ENCODE data around the gene POGLUT2. TPM values are rescaled to one million over a fixed set of nuclear protein-coding genes. Genes with fewer than 3 reads are reported as not detected.

POGLUT2 gene
- total RNA-seq, 1 donor from 2014 or later, result 16.8 TPM

DNA sequence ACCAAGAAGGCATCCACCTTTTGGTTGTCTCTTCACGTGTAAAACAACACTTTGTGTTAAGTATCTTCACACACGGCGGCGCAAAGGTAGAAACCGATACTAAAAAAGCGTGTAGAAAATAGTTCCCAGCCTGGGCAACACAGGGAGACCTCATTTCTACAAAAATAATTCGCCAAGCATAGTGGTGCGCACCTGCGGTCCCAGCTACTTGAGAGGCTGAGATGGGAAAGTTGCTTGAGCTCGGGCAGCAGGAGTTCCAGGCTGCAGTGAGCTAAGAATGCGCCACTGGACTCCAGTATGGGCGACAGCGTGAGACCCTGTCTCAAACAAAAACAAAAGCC, 46.5 kb upstream of the POGLUT2 start:
- H3K4me1 Mint-ChIP-seq (ENCODE audit: low read depth, unreplicated experiment), result peaks cover 10% of the 10 kb centered on the region
- H2AFZ ChIP-seq (ENCODE audit: low read depth, low read length), result peak overlapping the region; percentile 96
- H3K4me1 ChIP-seq (ENCODE audit: insufficient read depth, low read length), result peaks cover 3% of the 10 kb centered on the region
- no peaks in the 10 kb centered on the region for H3K27me3 ChIP-seq (ENCODE audit: insufficient read depth, low read length)
- H3K4me3 Mint-ChIP-seq (ENCODE audit: unreplicated experiment), result peak overlapping the region; percentile 95
- peak overlapping the region; percentile 92 for H3K9ac ChIP-seq (ENCODE audit: low read length)
- H4K20me1 ChIP-seq (ENCODE audit: insufficient read depth, low read length), result peaks cover 18% of the 10 kb centered on the region
- peak overlapping the region; percentile 97 for H3K27ac Mint-ChIP-seq (ENCODE audit: unreplicated experiment)
- peaks cover 42% of the 10 kb centered on the region for H3K79me2 ChIP-seq (ENCODE audit: insufficient read depth, low read length)
- FAIRE-seq (no peak), DNase-seq (ENCODE audit: low read depth) (no peak)
- peak overlapping the region; percentile 85 for H3K4me2 ChIP-seq (ENCODE audit: low read length)
- no peaks in the 10 kb centered on the region for H3K27me3 Mint-ChIP-seq (ENCODE audit: low read depth, unreplicated experiment)
- peaks cover 2% of the 10 kb centered on the region for H3K36me3 ChIP-seq (ENCODE audit: insufficient read depth, low read length)
- TF ChIP-seq, protein P1, sequence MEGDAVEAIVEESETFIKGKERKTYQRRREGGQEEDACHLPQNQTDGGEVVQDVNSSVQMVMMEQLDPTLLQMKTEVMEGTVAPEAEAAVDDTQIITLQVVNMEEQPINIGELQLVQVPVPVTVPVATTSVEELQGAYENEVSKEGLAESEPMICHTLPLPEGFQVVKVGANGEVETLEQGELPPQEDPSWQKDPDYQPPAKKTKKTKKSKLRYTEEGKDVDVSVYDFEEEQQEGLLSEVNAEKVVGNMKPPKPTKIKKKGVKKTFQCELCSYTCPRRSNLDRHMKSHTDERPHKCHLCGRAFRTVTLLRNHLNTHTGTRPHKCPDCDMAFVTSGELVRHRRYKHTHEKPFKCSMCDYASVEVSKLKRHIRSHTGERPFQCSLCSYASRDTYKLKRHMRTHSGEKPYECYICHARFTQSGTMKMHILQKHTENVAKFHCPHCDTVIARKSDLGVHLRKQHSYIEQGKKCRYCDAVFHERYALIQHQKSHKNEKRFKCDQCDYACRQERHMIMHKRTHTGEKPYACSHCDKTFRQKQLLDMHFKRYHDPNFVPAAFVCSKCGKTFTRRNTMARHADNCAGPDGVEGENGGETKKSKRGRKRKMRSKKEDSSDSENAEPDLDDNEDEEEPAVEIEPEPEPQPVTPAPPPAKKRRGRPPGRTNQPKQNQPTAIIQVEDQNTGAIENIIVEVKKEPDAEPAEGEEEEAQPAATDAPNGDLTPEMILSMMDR (IDR thresholded peaks at IDR 0.05; ENCODE audit: insufficient read depth, low read depth, low read length), result no peak
- H3K9me3 ChIP-seq (ENCODE audit: insufficient read depth, low read depth, low read length), result no peaks in the 10 kb centered on the region
- peak overlapping the region; percentile 97 for H3K4me3 ChIP-seq (ENCODE audit: insufficient read depth, low read depth, low read length)
- no peaks in the 10 kb centered on the region for H3K9me3 Mint-ChIP-seq (ENCODE audit: unreplicated experiment)
- H3K36me3 Mint-ChIP-seq (ENCODE audit: low read depth, unreplicated experiment), result no peaks in the 10 kb centered on the region
- H3K27ac ChIP-seq (ENCODE audit: low read depth, low read length), result peak overlapping the region; percentile 94

DNA sequence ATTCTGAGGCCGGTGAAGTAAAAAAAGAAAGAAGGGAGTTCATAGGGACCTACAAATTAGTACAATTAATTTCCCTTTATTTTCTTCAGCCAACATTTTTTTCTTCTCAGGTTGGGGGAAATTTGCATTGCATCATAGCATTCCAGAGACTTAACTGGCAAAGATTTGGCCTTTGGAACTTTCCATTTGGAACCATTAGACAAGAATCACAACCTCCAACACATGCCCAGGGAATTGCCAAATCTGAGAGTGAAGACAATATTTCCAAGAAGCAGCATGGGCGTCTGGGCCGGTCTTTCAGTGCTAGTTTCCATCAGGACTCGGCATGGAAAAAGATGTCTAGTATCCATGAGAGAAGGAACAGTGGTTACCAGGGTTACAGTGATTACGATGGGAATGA, 40.7 kb upstream of the POGLUT2 start:
- Histone ChIP-seq H4K20me1 (ENCODE audit: insufficient read depth, low read length) (no peaks in the 10 kb centered on the region), H3K4me1 (ENCODE audit: insufficient read depth, low read length) (no peaks in the 10 kb centered on the region), H3K9me3 (ENCODE audit: insufficient read depth, low read depth, low read length) (no peaks in the 10 kb centered on the region), H3K79me2 (ENCODE audit: insufficient read depth, low read length) (no peaks in the 10 kb centered on the region), H2AFZ (ENCODE audit: low read depth, low read length) (no peak overlapping the region), H3K4me3 (ENCODE audit: insufficient read depth, low read depth, low read length) (no peak overlapping the region), H3K27me3 (ENCODE audit: insufficient read depth, low read length) (no peaks in the 10 kb centered on the region), H3K36me3 (ENCODE audit: insufficient read depth, low read length) (peaks cover 9% of the 10 kb centered on the region), H3K4me2 (ENCODE audit: low read length) (no peak overlapping the region), H3K9ac (ENCODE audit: low read length) (no peak overlapping the region), H3K27ac (ENCODE audit: low read depth, low read length) (no peak overlapping the region)
- Mint-ChIP-seq H3K9me3 (ENCODE audit: unreplicated experiment) (no peaks in the 10 kb centered on the region), H3K27me3 (ENCODE audit: low read depth, unreplicated experiment) (no peaks in the 10 kb centered on the region), H3K4me3 (ENCODE audit: unreplicated experiment) (no peak overlapping the region), H3K27ac (ENCODE audit: unreplicated experiment) (no peak overlapping the region), H3K4me1 (ENCODE audit: low read depth, unreplicated experiment) (no peaks in the 10 kb centered on the region), H3K36me3 (ENCODE audit: low read depth, unreplicated experiment) (peaks cover 8% of the 10 kb centered on the region)
- FAIRE-seq, result no peak
- TF ChIP-seq, protein P1 (IDR thresholded peaks at IDR 0.05; ENCODE audit: insufficient read depth, low read depth, low read length), result no peak
- TF ChIP-seq EZH2 (IDR thresholded peaks at IDR 0.05; ENCODE audit: insufficient read depth, low read length), result no peak
- peak; percentile 8 for DNase-seq (ENCODE audit: low read depth)

DNA sequence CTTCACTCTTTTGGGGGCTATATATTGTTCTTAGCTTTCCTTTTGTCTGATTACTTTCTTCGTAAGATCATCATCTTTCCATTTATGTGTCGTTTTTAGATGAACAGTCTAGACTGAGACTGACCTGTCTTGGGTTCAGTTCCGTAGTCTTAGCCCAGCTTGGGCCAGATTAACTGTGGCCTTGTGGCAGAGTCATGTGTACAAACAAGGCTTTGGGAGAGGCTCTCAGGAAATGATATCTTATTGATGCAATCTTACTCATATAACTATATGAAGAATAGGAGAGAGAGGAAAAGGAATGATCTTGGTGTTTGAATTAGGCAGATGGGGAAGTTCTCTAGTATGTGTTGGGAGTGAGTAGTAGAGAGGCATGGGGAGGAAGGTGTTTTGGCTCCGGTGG, 40.2 kb upstream of the POGLUT2 start:
- Histone ChIP-seq H3K4me2 (ENCODE audit: low read length) (no peak overlapping the region), H3K4me3 (ENCODE audit: insufficient read depth, low read depth, low read length) (no peak overlapping the region), H3K79me2 (ENCODE audit: insufficient read depth, low read length) (no peaks in the 10 kb centered on the region), H3K36me3 (ENCODE audit: insufficient read depth, low read length) (peaks cover 9% of the 10 kb centered on the region), H3K9me3 (ENCODE audit: insufficient read depth, low read depth, low read length) (no peaks in the 10 kb centered on the region), H3K9ac (ENCODE audit: low read length) (no peak overlapping the region), H3K27me3 (ENCODE audit: insufficient read depth, low read length) (no peaks in the 10 kb centered on the region), H3K4me1 (ENCODE audit: insufficient read depth, low read length) (no peaks in the 10 kb centered on the region), H4K20me1 (ENCODE audit: insufficient read depth, low read length) (no peaks in the 10 kb centered on the region), H2AFZ (ENCODE audit: low read depth, low read length) (no peak overlapping the region), H3K27ac (ENCODE audit: low read depth, low read length) (no peak overlapping the region)
- H3K9me3 Mint-ChIP-seq (ENCODE audit: unreplicated experiment), result no peaks in the 10 kb centered on the region
- no peak overlapping the region for H3K4me3 Mint-ChIP-seq (ENCODE audit: unreplicated experiment)
- H3K4me1 Mint-ChIP-seq (ENCODE audit: low read depth, unreplicated experiment), result no peaks in the 10 kb centered on the region
- H3K36me3 Mint-ChIP-seq (ENCODE audit: low read depth, unreplicated experiment), result peaks cover 8% of the 10 kb centered on the region
- FAIRE-seq (no peak), DNase-seq (ENCODE audit: low read depth) (no peak)
- no peak overlapping the region for H3K27ac Mint-ChIP-seq (ENCODE audit: unreplicated experiment)
- H3K27me3 Mint-ChIP-seq (ENCODE audit: low read depth, unreplicated experiment), result no peaks in the 10 kb centered on the region
- TF ChIP-seq EZH2 (IDR thresholded peaks at IDR 0.05; ENCODE audit: insufficient read depth, low read length), result no peak
- TF ChIP-seq, protein P1 (IDR thresholded peaks at IDR 0.05; ENCODE audit: insufficient read depth, low read depth, low read length), result no peak
